Upper lobe of left lung (tissue), 4 donors: Measurements from ENCODE around the gene PDE8A.

ENCODE experiments used
- POLR2A ChIP-seq, 4 donors: fragments of 450-650 bp; IDR thresholded peaks; one replicate each; pipeline ENCODE4 v1.5.1; 2016 to 2017; ENCODE audit warnings: antibody characterized with exemption in 4 of 4, mild to moderate bottlenecking in 2 of 4
- POLR2AphosphoS5 ChIP-seq, 2 donors: sonication (generic); formaldehyde crosslinking; IDR thresholded peaks; one replicate each; pipeline ENCODE4 v1.5.1; 2017; ENCODE audit warnings: antibody characterized with exemption in 2 of 2
- TF ChIP-seq, protein P1 (sequence below), 6 experiments: fragments of 450-650 bp in 4 of 6; fragments of 200-600 bp in 2 of 6; sonication (generic) in 2 of 6; IDR thresholded peaks; one replicate each; pipeline ENCODE4 v1.5.1; 2016 to 2019; ENCODE audit warnings: antibody characterized with exemption in 6 of 6

DNA sequence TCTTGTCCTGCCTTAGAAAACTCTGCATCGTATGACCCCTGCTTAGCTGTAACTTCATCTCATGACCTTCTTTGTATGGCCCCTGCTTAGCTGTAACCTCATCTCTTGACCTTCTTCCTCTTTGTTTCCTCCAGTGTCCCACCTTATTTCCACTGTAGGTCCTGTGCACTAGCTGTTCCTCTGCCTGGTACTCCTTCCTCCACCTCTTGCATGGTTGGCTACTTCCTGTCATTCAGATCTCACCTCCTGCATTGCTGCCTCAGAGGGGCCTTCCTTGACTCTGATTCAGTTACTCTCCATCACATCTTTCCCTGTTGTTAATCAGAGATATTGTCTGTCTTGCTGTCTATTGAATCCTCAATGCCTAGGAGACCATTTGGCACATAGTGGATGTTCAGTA is 63.2 kb downstream of the PDE8A start:
- TF ChIP-seq, protein P1, sequence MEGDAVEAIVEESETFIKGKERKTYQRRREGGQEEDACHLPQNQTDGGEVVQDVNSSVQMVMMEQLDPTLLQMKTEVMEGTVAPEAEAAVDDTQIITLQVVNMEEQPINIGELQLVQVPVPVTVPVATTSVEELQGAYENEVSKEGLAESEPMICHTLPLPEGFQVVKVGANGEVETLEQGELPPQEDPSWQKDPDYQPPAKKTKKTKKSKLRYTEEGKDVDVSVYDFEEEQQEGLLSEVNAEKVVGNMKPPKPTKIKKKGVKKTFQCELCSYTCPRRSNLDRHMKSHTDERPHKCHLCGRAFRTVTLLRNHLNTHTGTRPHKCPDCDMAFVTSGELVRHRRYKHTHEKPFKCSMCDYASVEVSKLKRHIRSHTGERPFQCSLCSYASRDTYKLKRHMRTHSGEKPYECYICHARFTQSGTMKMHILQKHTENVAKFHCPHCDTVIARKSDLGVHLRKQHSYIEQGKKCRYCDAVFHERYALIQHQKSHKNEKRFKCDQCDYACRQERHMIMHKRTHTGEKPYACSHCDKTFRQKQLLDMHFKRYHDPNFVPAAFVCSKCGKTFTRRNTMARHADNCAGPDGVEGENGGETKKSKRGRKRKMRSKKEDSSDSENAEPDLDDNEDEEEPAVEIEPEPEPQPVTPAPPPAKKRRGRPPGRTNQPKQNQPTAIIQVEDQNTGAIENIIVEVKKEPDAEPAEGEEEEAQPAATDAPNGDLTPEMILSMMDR (IDR thresholded peaks at IDR 0.05), result no peak
- TF ChIP-seq POLR2A (IDR thresholded peaks at IDR 0.05) (no peak), POLR2AphosphoS5 (IDR thresholded peaks at IDR 0.05) (no peak)
